Aorta (tissue), 5 donors: ENCODE data around the gene IL16. TPM values are rescaled to one million over a fixed set of nuclear protein-coding genes. Genes with fewer than 3 reads are reported as not detected.

Experiments used
- ATAC-seq: fragments of 200-7000 bp; cut with Tn5 transposase; one replicate; pipeline ENCODE4 v1.9.1; 2022; ENCODE audit warnings: moderate library complexity; ENCODE audit not compliant: low FRiP score
- DNase-seq, 2 donors: peaks; one replicate each; pipeline ENCODE4 v3.0.0-alpha.2; 2020
- H3K27ac ChIP-seq, 2 donors: one replicate each; pipeline ENCODE4 v1.5.1; 2013; ENCODE audit warnings: low read length in 2 of 2, mild to moderate bottlenecking in 2 of 2, moderate library complexity in 2 of 2, control low read depth in 1 of 2, inconsistent platforms in 1 of 2, low read depth in 1 of 2
- H3K27me3 ChIP-seq, 2 donors: one replicate each; pipeline ENCODE4 v1.6.1; 2013; ENCODE audit warnings: control low read depth in 1 of 2, low read length in 1 of 2, mild to moderate bottlenecking in 1 of 2, moderate library complexity in 1 of 2; ENCODE audit not compliant: insufficient read depth in 2 of 2, control insufficient read depth in 1 of 2
- H3K36me3 ChIP-seq, 2 donors: one replicate each; pipeline ENCODE4 v1.6.1; 2013; ENCODE audit warnings: control low read depth in 1 of 2, low read length in 1 of 2, mild to moderate bottlenecking in 1 of 2; ENCODE audit not compliant: insufficient read depth in 2 of 2, control insufficient read depth in 1 of 2
- H3K4me1 ChIP-seq, 2 donors: one replicate each; pipeline ENCODE4 v1.6.1; 2013; ENCODE audit warnings: low read length in 2 of 2, control low read depth in 1 of 2, mild to moderate bottlenecking in 1 of 2, moderate library complexity in 1 of 2; ENCODE audit not compliant: insufficient read depth in 2 of 2, control insufficient read depth in 1 of 2
- H3K4me3 ChIP-seq, 2 donors: one replicate each; pipeline ENCODE4 v1.5.1; 2013; ENCODE audit warnings: low read length in 2 of 2, control low read depth in 1 of 2, mild to moderate bottlenecking in 1 of 2
- H3K9me3 ChIP-seq: one replicate; pipeline ENCODE4 v1.6.1; 2013; ENCODE audit warnings: mild to moderate bottlenecking, low read length; ENCODE audit not compliant: control insufficient read depth
- WGBS, 2 donors: extraction: QIAGEN DNeasy Blood & Tissue Kit; methylation state at CpG; one replicate each; pipeline ENCODE4 v1.1.7; 2013; 5-methylcytosine and 5-hydroxymethylcytosine counted together
- intact Hi-C, 2 donors: fragments of 100-400 bp; cut with DNase I; formaldehyde crosslinking; loops; one replicate each; pipeline versions ENCODE4 v1.14.2 to v1.15.0; 2022
- long read RNA-seq, 2 donors: library from polyadenylated mRNA; unstranded; transcript quantifications; one replicate each; pipeline ENCODE4 v2.0.0, GENCODE V29; 2020 to 2021
- polyA plus RNA-seq, 2 donors: library from polyadenylated mRNA; stranded (reverse); fragments of 200-250 nt; gene quantifications; one replicate each; pipeline ENCODE4 v1.2.3, GENCODE V29; 2013
- total RNA-seq, 2 donors: library from RNA; stranded (reverse); fragmentation: NEBNext Ultra II Directional; extraction: Animal tissue kit (Norgen Biotek cat#: 25700); gene quantifications; one replicate each; pipeline ENCODE4 v1.2.1, GENCODE V29; 2021
- donor health status: healthy with polysubstance abuse.
- donor health status: Bipolar disorder and iron deficiency.
- donor health status: DM: no; HTN: no; CAD: no.
- donor health status: DM: no; HTN: no; CAD: no.
- donor health status: DM: yes; HTN: yes; CAD: no.

Gene IL16
- total RNA-seq = 10 to 100 TPM in 1 of 2 donors, 1 to 10 TPM in 1; 9.1 to 19.5 TPM
- 1 to 10 TPM; 5.3 to 6.5 TPM for polyA plus RNA-seq
- long read RNA-seq, donor 1, partial matches to known transcripts = 7 of 11 reads
- long read RNA-seq, donor 1, other reads (novel, unspliced or antisense) = 3 of 11 reads
- long read RNA-seq, donor 2, partial matches to known transcripts = 6 of 17 reads
- long read RNA-seq, donor 2, other reads (novel, unspliced or antisense) = 11 of 17 reads

GRCh38 chr15:81196576-81197254, at the start of gene IL16:
Gene IL16, plus strand, starts transcription at chr15:81196879. Its CDS starts 28,521 bp downstream, at chr15:81225400.
- intact Hi-C loops = no loop called here
- H3K4me1 ChIP-seq = no peaks in the 10 kb centered on the region
- H3K27me3 ChIP-seq = no peaks in the 10 kb centered on the region
- no peaks in the 10 kb centered on the region for H3K9me3 ChIP-seq
- WGBS, 2 donors = 88 to 91% methylated on average over 16 of the region's 16 CpGs
- H3K27ac ChIP-seq = no peak within 1 kb of the TSS
- ATAC-seq = peak; percentile 36
- H3K4me3 ChIP-seq = no peak within 1 kb of the TSS
- H3K36me3 ChIP-seq = no peaks in the 10 kb centered on the region
- no peak for DNase-seq

GRCh38 chr15:81151389-81151788, 45.3 kb upstream of the IL16 start:
- DNase-seq = no peak
- Histone ChIP-seq H3K36me3 (no peaks in the 10 kb centered on the region), H3K27ac (no peak overlapping the region), H3K27me3 (no peaks in the 10 kb centered on the region), H3K4me1 (no peaks in the 10 kb centered on the region), H3K4me3 (no peak overlapping the region), H3K9me3 (no peaks in the 10 kb centered on the region)
- intact Hi-C loops = no loop called here
- ATAC-seq = no peak
- WGBS, 2 donors = 85% methylated on average over 7 of the region's 7 CpGs

- no peaks in the 10 kb centered on the region for H3K4me1 ChIP-seq
- H3K27ac ChIP-seq = no peak overlapping the region
- 86 to 88% methylated on average over 4 of the region's 4 CpGs for WGBS, 2 donors
- no peaks in the 10 kb centered on the region for H3K27me3 ChIP-seq
- no peak for ATAC-seq
- H3K9me3 ChIP-seq = no peaks in the 10 kb centered on the region
- intact Hi-C loops = no loop called here
- no peak for DNase-seq
- no peaks in the 10 kb centered on the region for H3K36me3 ChIP-seq
- no peak overlapping the region for H3K4me3 ChIP-seq
Measured at GRCh38 chr15:81152339-81152738, 44.3 kb upstream of the IL16 start.

- Histone ChIP-seq H3K27me3 (no peaks in the 10 kb centered on the region), H3K9me3 (no peaks in the 10 kb centered on the region), H3K4me3 (no peak overlapping the region), H3K36me3 (no peaks in the 10 kb centered on the region), H3K4me1 (no peaks in the 10 kb centered on the region), H3K27ac (no peak overlapping the region)
- no peak for ATAC-seq
- WGBS, 2 donors = 88 to 93% methylated on average over 4 of the region's 4 CpGs
- intact Hi-C loops = no loop called here
- no peak for DNase-seq
Measured at GRCh38 chr15:81152799-81153198, 43.9 kb upstream of the IL16 start.

- peak; percentile 79 for ATAC-seq
- DNase-seq = no peak
- intact Hi-C loops = loop anchor here in 1 of 2 donors (5.0 kb wide), 1 partner anchor 112 kb away; no protein-coding TSS in a partner anchor
- Histone ChIP-seq H3K27ac (no peak overlapping the region), H3K4me1 (no peaks in the 10 kb centered on the region), H3K9me3 (no peaks in the 10 kb centered on the region), H3K36me3 (no peaks in the 10 kb centered on the region), H3K27me3 (no peaks in the 10 kb centered on the region), H3K4me3 (no peak overlapping the region)
- WGBS, 2 donors = 46 to 49% methylated on average over 10 of the region's 10 CpGs
Measured at GRCh38 chr15:81155375-81156218, 41.1 kb upstream of the IL16 start.

- no peak overlapping the region for H3K27ac ChIP-seq
Measured at GRCh38 chr15:81156324-81156723, 40.4 kb upstream of the IL16 start.

GRCh38 chr15:81157195-81157938, 39.3 kb upstream of the IL16 start:
- H3K4me1 ChIP-seq = no peaks in the 10 kb centered on the region
- H3K9me3 ChIP-seq = no peaks in the 10 kb centered on the region
- H3K27ac ChIP-seq = no peak overlapping the region
- no peaks in the 10 kb centered on the region for H3K36me3 ChIP-seq
- intact Hi-C loops = loop anchor here in 1 of 2 donors (5.0 kb wide), 1 partner anchor 110 kb away; no protein-coding TSS in a partner anchor
- ATAC-seq (no peak), DNase-seq (peak in 1 of 2 donors; percentile 40)
- 26 to 37% methylated on average over 5 of the region's 5 CpGs for WGBS, 2 donors
- H3K4me3 ChIP-seq = no peak overlapping the region
- no peaks in the 10 kb centered on the region for H3K27me3 ChIP-seq

More at GRCh38 chr15:81156324-81156723, 40.4 kb upstream of the IL16 start:
- ATAC-seq (no peak), DNase-seq (no peak)
- no peaks in the 10 kb centered on the region for H3K27me3 ChIP-seq
- H3K9me3 ChIP-seq = no peaks in the 10 kb centered on the region
- no peak overlapping the region for H3K4me3 ChIP-seq
- H3K36me3 ChIP-seq = no peaks in the 10 kb centered on the region
- intact Hi-C loops = loop anchor here in 1 of 2 donors (5.0 kb wide), 1 partner anchor 111 kb away; no protein-coding TSS in a partner anchor
- no peaks in the 10 kb centered on the region for H3K4me1 ChIP-seq
- WGBS, 2 donors = 97% methylated on average over 3 of the region's 3 CpGs

GRCh38 chr15:81157939-81158223, 38.8 kb upstream of the IL16 start:
- 97 to 99% methylated on average over 2 of the region's 2 CpGs for WGBS, 2 donors
- DNase-seq = no peak
- no peaks in the 10 kb centered on the region for H3K9me3 ChIP-seq
- H3K27ac ChIP-seq = no peak overlapping the region
- no peaks in the 10 kb centered on the region for H3K27me3 ChIP-seq
- intact Hi-C loops = loop anchor here in 1 of 2 donors (5.0 kb wide), 1 partner anchor 109 kb away; no protein-coding TSS in a partner anchor
- ATAC-seq = no peak
- no peak overlapping the region for H3K4me3 ChIP-seq
- no peaks in the 10 kb centered on the region for H3K4me1 ChIP-seq
- no peaks in the 10 kb centered on the region for H3K36me3 ChIP-seq
